ENCODE measurements around the gene WNK3. TPM values are rescaled to one million over a fixed set of nuclear protein-coding genes. Genes with fewer than 3 reads are reported as not detected.
"Not testable (repeated sequence)": the region's sequence is repeated elsewhere in the genome, so short reads cannot be mapped to it uniquely, and the experiment has no call there.

Gene WNK3
- total RNA-seq (10 to 100 TPM in 5 of 7 donors, 1 to 10 TPM in 2; 5.6 to 42.8 (median 11.7) TPM), polyA plus RNA-seq (1 to 10 TPM; 1.8 to 2.2 TPM)
- long read RNA-seq, donor 1, partial matches to known transcripts = 2 of 14 reads
- long read RNA-seq, donor 1, other reads (novel, unspliced or antisense) = 12 of 14 reads
- long read RNA-seq, donor 2, partial matches to known transcripts = 0 of 1 reads
- long read RNA-seq, donor 2, other reads (novel, unspliced or antisense) = 0 of 1 reads
- long read RNA-seq, donor 3, partial matches to known transcripts = 1 of 4 reads
- long read RNA-seq, donor 3, other reads (novel, unspliced or antisense) = 3 of 4 reads

DNA sequence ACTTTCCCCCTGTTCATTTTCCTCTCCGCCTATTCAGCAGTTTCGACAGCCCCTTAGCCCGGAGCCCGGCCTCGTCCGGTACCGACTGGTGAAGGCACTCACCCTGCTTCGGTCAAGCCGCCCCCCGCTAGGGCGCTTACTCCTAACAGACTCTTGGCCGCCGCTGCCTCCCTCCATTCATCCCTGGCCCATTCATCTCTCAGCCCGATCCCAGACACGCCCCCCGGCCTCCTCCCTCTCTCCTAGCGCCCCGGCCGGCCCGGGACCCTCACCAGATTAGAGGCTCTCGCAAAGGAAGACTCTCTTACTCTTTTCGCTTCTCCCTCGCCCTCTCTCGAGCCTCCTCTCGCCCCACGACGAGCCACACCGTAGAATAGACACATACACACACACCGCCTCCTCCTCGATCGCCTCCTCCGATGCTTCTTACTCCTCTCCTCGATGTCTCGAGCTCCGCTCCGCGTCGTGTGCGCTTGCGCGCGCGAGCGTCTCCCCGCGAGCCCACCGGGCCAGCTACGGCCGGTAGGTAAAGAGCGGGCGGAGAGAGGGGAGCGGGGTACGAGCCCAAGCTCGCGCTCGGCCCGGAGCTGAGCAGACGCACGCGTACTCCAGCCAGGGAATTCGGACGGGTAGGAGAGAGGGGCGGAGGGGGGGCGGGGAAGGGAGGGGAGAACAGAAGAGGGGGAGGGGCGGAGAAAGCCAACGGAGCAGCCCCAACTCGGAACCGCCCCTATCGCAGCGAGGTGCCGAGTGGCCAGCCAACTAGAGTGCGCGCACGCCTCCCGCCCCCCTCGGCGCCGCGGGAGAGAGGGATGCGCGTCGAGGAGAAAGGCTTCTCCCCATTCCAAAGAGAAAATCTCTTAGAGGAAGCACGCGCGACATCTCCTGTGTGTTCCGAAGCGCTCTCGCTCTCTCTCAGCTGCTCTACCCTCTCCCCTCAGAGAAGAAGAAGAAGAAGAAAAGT is at the start of gene WNK3:
Gene WNK3, minus strand, starts transcription at position 633 of the 964 bp plus-strand sequence.
- Histone ChIP-seq H3K4me3 (peak within 1 kb of the TSS; percentile 39), H3K4me1 (ENCODE audit: insufficient read depth) (no peaks in the 10 kb centered on the region), H3K9me3 (no peaks in the 10 kb centered on the region), H3K27ac (peak within 1 kb of the TSS; percentile 90 to 98), H3K36me3 (no peaks in the 10 kb centered on the region), H3K27me3 (no peaks in the 10 kb centered on the region)
- DNase-seq = peak; percentile 84 to 90 (median 89)
- TF ChIP-seq POLR2A (IDR thresholded peaks at IDR 0.05) (peak; percentile 56), EP300 (IDR thresholded peaks at IDR 0.05) (no peak)
- TF ChIP-seq, protein P1, sequence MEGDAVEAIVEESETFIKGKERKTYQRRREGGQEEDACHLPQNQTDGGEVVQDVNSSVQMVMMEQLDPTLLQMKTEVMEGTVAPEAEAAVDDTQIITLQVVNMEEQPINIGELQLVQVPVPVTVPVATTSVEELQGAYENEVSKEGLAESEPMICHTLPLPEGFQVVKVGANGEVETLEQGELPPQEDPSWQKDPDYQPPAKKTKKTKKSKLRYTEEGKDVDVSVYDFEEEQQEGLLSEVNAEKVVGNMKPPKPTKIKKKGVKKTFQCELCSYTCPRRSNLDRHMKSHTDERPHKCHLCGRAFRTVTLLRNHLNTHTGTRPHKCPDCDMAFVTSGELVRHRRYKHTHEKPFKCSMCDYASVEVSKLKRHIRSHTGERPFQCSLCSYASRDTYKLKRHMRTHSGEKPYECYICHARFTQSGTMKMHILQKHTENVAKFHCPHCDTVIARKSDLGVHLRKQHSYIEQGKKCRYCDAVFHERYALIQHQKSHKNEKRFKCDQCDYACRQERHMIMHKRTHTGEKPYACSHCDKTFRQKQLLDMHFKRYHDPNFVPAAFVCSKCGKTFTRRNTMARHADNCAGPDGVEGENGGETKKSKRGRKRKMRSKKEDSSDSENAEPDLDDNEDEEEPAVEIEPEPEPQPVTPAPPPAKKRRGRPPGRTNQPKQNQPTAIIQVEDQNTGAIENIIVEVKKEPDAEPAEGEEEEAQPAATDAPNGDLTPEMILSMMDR (IDR thresholded peaks at IDR 0.05) = no peak
- intact Hi-C loops (cut with DNase I) = no loop called here
- 39 to 47% (median 42%) methylated on average over 87 to 88 of the region's 88 CpGs for WGBS, 3 donors

DNA sequence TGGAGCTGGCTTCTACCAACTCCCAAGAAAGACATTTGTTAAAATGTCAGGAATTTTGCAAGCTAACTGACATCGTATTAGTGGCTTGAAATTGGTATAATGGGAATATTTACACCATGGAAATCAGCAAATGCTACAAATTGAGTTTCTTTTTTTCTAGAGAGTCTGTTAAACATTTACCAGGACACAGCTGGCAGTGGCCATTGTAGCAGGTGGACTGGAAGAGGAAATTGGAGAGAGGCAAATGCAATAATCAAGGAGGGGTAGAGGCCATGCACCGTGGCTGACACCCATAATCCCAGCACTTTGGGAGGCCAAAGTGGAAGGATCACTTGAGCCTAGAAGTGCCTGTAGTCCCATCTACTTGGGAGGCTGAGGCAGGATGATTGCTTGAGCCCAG is 49.4 kb upstream of the WNK3 start:
- TF ChIP-seq EP300 (IDR thresholded peaks at IDR 0.05) = no peak
- no peak for TF ChIP-seq POLR2A (IDR thresholded peaks at IDR 0.05)
- TF ChIP-seq, protein P1 (IDR thresholded peaks at IDR 0.05) = no peak
- H3K27me3 ChIP-seq = no peaks in the 10 kb centered on the region
- no peaks in the 10 kb centered on the region for H3K9me3 ChIP-seq
- no peak for DNase-seq
- no peak overlapping the region for H3K4me3 ChIP-seq
- 58 to 75% (median 63%) methylated on average over 2 of the region's 2 CpGs for WGBS, 3 donors
- intact Hi-C loops (cut with DNase I) = no loop called here
- no peaks in the 10 kb centered on the region for H3K36me3 ChIP-seq
- H3K4me1 ChIP-seq (ENCODE audit: insufficient read depth) = no peaks in the 10 kb centered on the region
- H3K27ac ChIP-seq = no peak overlapping the region

DNA sequence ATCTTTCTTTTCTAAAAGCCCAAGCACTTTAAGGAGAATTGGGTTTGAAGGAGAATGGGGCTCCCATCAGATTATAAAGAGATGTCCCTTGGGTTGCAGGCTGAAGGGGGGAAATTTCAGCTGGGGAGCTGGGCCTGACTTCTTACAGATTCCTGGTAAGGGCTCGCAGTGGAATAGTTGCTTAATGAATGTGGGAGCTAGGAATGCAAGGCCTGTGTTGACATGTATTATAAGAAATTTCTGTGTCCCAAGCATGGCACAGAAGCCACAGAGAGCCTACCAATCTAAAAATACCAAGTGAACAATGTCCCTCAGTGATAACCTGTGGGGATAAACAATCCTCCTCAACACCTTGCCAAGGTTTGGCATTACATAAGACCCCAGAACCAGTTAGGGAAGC is 39.3 kb upstream of the WNK3 start:
- Histone ChIP-seq H3K9me3 (no peaks in the 10 kb centered on the region), H3K27ac (no peak overlapping the region), H3K4me1 (ENCODE audit: insufficient read depth) (no peaks in the 10 kb centered on the region), H3K36me3 (no peaks in the 10 kb centered on the region), H3K27me3 (no peaks in the 10 kb centered on the region), H3K4me3 (no peak overlapping the region)
- intact Hi-C loops (cut with DNase I) = no loop called here
- 76 to 80% (median 77%) methylated on average over 1 of the region's 1 CpG for WGBS, 3 donors
- no peak for TF ChIP-seq EP300 (IDR thresholded peaks at IDR 0.05)
- TF ChIP-seq POLR2A (IDR thresholded peaks at IDR 0.05) = no peak
- TF ChIP-seq, protein P1 (IDR thresholded peaks at IDR 0.05) = no peak
- no peak for DNase-seq

DNA sequence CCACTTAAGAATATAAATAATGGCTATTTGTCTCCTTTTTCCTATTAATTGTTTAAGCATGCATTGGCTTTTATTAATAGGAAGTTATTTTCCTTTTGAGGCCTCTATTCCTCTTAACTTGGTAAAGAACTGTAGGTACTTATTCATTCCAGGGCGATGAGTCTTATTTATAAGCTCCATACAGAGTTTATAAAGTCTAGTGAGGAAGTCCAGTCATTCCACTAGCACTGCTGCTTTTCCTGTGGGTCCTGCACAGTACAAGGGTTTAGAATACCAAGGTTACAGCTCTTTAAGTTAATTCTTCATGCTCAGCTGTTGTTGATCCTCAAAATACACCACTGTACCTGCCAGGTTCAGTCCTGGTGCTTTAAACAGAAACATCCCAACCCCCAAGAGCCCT is 28.5 kb upstream of the WNK3 start:
- H3K4me1 ChIP-seq (ENCODE audit: insufficient read depth) = no peaks in the 10 kb centered on the region
- no peaks in the 10 kb centered on the region for H3K36me3 ChIP-seq
- intact Hi-C loops (cut with DNase I) = no loop called here
- H3K27ac ChIP-seq = no peak overlapping the region
- TF ChIP-seq EP300 (IDR thresholded peaks at IDR 0.05) = no peak
- TF ChIP-seq, protein P1 (IDR thresholded peaks at IDR 0.05) = no peak
- TF ChIP-seq POLR2A (IDR thresholded peaks at IDR 0.05) = no peak
- no peak overlapping the region for H3K4me3 ChIP-seq
- no peak for DNase-seq
- H3K27me3 ChIP-seq = no peaks in the 10 kb centered on the region
- no peaks in the 10 kb centered on the region for H3K9me3 ChIP-seq
- 50 to 58% (median 51%) methylated on average over 1 of the region's 1 CpG for WGBS, 3 donors

DNA sequence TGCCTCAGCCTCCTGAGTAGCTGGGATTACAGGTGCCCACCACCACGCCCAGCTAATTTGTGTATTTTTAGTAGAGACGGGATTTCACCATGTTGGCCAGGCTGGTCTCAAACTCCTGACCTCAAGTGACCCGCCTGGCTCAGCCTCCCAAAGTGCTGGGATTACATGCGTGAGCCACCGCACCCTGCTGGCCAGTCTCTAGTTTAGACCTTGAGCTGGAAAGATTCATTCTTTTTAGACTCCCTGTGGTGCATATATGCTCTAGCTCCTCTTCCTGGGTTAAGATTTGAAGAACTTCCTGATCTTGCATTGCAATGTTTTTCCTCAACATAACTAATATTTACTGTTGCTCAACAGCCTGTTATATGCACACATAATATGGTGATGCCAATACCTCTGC is 26.8 kb upstream of the WNK3 start:
- H3K27ac ChIP-seq; H3K9me3 ChIP-seq; H3K27me3 ChIP-seq; H3K4me3 ChIP-seq; H3K36me3 ChIP-seq; intact Hi-C loops (cut with DNase I); H3K4me1 ChIP-seq (ENCODE audit: insufficient read depth): not testable (repeated sequence)
- WGBS, 3 donors = 48 to 62% (median 58%) methylated on average over 5 of the region's 5 CpGs
- peak in 1 of 5 donors; percentile 48 for DNase-seq
